Glutamatergic neuron (in vitro differentiated cells): ENCODE measurements around the gene MRRF. TPM values are rescaled to one million over a fixed set of nuclear protein-coding genes. Genes with fewer than 3 reads are reported as not detected.

Experiments used
- DNase-seq: peaks from one replicate; pipeline ENCODE4 v3.0.0; 2022
- H3K27ac Mint-ChIP-seq: one replicate; pipeline ENCODE4 v1.8.0; 2020; ENCODE audit warnings: mild to moderate bottlenecking, mixed read lengths, inconsistent platforms; ENCODE audit not compliant: unreplicated experiment
- H3K27me3 Mint-ChIP-seq: one replicate; pipeline ENCODE4 v1.8.0; 2020; ENCODE audit warnings: mild to moderate bottlenecking, moderate library complexity, mixed read lengths, inconsistent platforms; ENCODE audit not compliant: unreplicated experiment
- H3K36me3 Mint-ChIP-seq: one replicate; pipeline ENCODE4 v1.8.0; 2020; ENCODE audit warnings: mild to moderate bottlenecking, mixed read lengths, inconsistent platforms; ENCODE audit not compliant: unreplicated experiment
- H3K4me1 Mint-ChIP-seq: one replicate; pipeline ENCODE4 v1.8.0; 2020; ENCODE audit warnings: mild to moderate bottlenecking, low read depth, mixed read lengths, inconsistent platforms; ENCODE audit not compliant: unreplicated experiment
- H3K4me3 Mint-ChIP-seq: one replicate; pipeline ENCODE4 v1.8.0; 2020; ENCODE audit warnings: mild to moderate bottlenecking, mixed read lengths, inconsistent platforms; ENCODE audit not compliant: unreplicated experiment
- H3K9me3 Mint-ChIP-seq: one replicate; pipeline ENCODE4 v1.8.0; 2020; ENCODE audit warnings: mild to moderate bottlenecking, moderate library complexity, mixed read lengths, inconsistent platforms; ENCODE audit not compliant: unreplicated experiment
- total RNA-seq: library from RNA; stranded (reverse); fragmentation: NEBNext Ultra II Directional; extraction: Animal tissue kit (Norgen Biotek cat#: 25700); gene quantifications from one replicate; pipeline ENCODE4 v1.2.1, GENCODE V29; 2021; ENCODE audit not compliant: unreplicated experiment
- TF ChIP-seq, protein P1 (sequence below): fragments of 200-600 bp; sonication (generic); IDR thresholded peaks from one replicate; pipeline ENCODE4 v1.5.0; 2021; ENCODE audit not compliant: partially characterized antibody, unreplicated experiment

Gene MRRF
- total RNA-seq, 1 donor from 2014 or later = 16.9 TPM

DNA sequence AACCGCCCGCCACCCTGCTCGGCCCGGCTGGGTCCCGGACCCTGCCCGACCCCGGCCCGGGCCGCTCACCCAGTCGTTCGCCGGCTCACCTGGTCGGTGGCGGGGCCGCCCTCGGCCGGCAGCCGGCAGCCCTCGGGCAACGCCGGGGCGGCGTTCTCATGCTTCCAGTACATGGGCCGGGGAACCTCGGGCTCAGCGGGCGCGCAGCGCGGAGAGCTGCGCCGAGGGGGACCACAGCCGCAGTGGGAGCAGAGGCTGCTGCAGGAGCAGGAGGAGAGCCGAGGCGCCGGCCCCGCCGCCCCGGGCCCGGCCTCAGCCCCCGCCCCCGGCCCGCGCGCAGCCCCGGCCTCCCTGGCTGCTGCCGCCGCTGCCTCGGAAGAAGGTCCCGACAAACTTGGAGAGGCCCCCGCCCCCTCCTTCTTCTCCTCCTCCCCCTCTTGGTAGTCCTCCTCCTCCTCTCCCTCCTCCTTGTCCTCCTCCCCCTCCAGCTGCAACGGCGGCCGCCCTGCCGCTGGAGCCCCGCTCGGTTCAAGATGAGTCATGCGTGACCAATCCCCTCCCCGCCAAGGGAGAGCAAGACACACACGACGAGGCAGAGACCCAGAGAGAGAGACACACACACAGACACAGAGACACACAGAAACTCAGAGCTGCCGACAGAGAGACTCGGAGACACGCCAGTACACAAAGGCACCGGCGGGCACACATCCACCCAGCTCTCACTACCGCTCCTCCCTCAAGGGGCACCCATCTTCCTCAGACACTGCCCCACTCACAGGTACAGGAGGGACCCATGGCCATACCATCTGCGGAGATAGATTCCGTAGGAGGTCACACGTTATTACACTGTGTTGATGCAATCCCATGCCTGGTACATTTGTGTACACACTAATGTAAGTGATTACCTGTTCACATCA lies 35.9 kb upstream of the MRRF start, which contains the start of gene LHX6:
Gene LHX6 (minus strand): TSS at position 390 of the 917 bp plus-strand sequence. CDS start 217 bp downstream, at position 173.
- H3K27me3 Mint-ChIP-seq = peaks cover 25% of the 10 kb centered on the region
- H3K36me3 Mint-ChIP-seq = peaks cover 10% of the 10 kb centered on the region
- peak within 1 kb of the TSS; percentile 57 for H3K4me3 Mint-ChIP-seq
- peak; percentile 44 for DNase-seq
- TF ChIP-seq, protein P1, sequence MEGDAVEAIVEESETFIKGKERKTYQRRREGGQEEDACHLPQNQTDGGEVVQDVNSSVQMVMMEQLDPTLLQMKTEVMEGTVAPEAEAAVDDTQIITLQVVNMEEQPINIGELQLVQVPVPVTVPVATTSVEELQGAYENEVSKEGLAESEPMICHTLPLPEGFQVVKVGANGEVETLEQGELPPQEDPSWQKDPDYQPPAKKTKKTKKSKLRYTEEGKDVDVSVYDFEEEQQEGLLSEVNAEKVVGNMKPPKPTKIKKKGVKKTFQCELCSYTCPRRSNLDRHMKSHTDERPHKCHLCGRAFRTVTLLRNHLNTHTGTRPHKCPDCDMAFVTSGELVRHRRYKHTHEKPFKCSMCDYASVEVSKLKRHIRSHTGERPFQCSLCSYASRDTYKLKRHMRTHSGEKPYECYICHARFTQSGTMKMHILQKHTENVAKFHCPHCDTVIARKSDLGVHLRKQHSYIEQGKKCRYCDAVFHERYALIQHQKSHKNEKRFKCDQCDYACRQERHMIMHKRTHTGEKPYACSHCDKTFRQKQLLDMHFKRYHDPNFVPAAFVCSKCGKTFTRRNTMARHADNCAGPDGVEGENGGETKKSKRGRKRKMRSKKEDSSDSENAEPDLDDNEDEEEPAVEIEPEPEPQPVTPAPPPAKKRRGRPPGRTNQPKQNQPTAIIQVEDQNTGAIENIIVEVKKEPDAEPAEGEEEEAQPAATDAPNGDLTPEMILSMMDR = no peak
- H3K4me1 Mint-ChIP-seq = peaks cover 10% of the 10 kb centered on the region
- peaks cover 7% of the 10 kb centered on the region for H3K9me3 Mint-ChIP-seq
- no peak within 1 kb of the TSS for H3K27ac Mint-ChIP-seq

DNA sequence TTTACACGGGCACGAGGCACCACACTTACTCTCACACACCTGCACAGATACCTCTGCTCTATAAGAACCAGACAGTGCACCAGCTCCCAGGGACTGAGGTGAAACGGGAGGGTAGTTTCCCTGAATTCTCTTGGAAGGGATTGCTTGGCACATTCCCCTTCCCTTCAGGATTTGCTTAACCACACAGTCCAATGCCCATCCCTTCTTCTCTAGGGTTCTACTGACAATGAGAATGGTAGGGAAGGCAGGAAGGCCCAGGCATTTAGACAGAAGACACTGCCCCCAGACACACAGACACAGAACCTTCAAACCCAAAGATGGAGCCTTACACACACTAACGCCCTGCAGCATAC lies 35.2 kb upstream of the MRRF start:
- Mint-ChIP-seq H3K27me3 (peaks cover 23% of the 10 kb centered on the region), H3K4me3 (no peak overlapping the region), H3K36me3 (peaks cover 6% of the 10 kb centered on the region), H3K4me1 (peaks cover 9% of the 10 kb centered on the region), H3K9me3 (peaks cover 9% of the 10 kb centered on the region), H3K27ac (no peak overlapping the region)
- no peak for DNase-seq
- TF ChIP-seq, protein P1 = no peak

DNA sequence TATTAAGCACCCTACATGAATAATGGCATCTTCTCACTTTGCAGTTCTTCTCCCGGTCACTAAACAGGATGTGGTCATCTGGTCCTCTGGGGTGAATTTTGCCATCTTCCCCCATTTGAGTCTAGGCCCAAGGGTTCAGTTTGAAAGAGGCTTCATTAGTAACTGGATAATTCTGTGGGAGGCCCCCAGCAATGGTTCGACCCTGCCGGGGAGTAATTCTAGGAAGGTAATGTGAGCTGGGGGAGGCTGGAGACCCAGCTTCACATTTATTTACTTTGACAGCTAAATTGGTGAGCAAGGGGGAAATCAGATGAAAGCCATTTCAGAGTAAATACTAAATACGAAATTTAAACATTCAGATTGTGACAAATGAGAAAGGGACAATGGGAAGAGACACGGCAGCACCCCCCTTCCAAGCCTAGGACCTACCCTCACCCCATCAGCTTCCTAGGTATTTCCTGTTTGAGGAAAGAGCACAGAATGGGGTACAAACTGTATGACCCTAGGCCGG lies 31.8 kb upstream of the MRRF start:
- Mint-ChIP-seq H3K9me3 (peaks cover 2% of the 10 kb centered on the region), H3K27ac (no peak overlapping the region), H3K27me3 (peaks cover 2% of the 10 kb centered on the region), H3K4me3 (no peak overlapping the region), H3K36me3 (no peaks in the 10 kb centered on the region), H3K4me1 (peaks cover 12% of the 10 kb centered on the region)
- DNase-seq = no peak
- TF ChIP-seq, protein P1 = no peak

DNA sequence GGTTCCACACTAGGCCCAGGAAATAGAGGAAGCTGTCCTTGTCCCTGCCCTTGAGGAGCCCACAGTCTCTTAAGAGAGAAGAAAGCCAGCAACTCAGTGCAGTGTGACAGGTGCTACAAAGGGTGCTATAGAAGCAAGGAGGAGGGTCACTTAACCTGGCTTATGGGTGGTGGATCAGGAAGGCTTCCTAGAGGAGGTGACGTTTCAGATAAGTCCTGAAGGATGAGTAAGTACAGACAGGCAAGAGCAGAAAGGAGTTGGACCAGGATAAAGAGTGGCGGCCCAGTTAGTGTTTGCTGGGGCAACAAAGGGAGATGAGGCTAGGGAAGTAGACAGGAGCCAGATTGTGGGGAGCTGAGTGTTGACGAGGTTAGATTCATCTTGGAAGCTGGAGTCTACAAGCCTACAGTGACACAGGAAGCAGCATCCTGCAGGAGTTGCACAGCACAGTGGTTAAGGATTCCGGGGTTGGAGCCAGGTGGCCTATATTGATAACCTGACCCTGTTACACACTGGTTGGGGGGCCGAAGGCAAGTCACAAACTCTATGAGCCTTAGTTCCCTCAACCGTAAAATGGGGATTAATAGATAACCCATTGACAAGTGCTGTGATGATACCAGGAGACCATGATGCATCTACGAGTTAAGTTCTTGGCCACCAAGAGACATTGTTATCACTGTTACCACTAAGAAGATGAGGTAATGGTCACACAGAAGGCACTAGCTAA lies 30.5 kb upstream of the MRRF start:
- H3K27me3 Mint-ChIP-seq = peaks cover 2% of the 10 kb centered on the region
- no peak for DNase-seq
- H3K36me3 Mint-ChIP-seq = no peaks in the 10 kb centered on the region
- H3K4me3 Mint-ChIP-seq = no peak overlapping the region
- TF ChIP-seq, protein P1 = no peak
- peaks cover 4% of the 10 kb centered on the region for H3K9me3 Mint-ChIP-seq
- peaks cover 12% of the 10 kb centered on the region for H3K4me1 Mint-ChIP-seq
- no peak overlapping the region for H3K27ac Mint-ChIP-seq
